ENCODE measurements around the gene HUNK.
A peak's percentile ranks its signal among the peaks of the same experiment; 100 is the strongest.
"Not testable (repeated sequence)": the region's sequence is repeated elsewhere in the genome, so short reads cannot be mapped to it uniquely, and the experiment has no call there.

HUNK gene

DNA sequence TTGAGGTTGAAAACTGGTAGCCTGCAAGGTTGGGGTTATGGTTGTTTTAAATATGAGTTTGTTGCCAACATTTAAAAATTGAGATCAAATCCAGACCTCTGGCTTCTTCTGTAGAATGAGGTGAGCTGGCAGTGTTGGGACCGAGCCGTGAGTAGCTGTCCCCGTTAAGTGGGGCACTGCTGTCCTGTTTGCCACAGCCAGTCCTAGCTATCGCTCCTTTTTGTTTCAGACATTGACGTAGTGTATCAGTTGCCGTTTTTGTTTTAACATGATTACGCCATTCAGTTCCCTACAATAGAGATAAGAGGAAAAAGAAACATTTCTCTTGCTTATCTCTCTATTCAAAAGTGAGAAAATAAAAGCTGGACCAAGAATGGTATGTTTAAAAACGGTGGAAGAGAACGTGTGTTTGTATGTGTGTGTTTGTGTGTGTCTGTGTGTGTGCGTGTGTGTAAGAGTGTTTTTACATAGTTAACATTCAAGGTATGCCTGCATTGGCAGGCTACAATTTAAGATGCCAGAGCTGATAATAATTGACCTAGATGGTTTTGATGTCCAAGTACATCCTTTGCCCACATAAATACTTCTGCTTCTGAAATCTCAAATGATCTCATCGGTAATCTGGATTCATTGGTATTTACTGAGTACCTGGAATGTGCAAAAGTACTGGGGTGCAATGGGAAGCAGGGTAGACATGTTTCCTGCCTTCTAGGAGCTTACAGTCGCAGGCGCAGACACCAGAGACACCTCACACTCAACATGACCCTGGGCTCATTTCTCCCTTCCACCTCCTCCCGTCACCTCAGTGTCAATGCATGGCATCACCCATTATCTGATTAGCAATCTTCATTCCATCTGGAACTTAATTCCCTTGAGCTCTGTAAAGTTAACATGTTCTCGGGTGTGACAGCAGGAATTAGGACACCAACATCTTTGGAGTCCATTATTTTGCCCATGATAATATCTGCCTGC, 65.8 kb downstream of the HUNK start:
- peaks cover 11% of the 10 kb centered on the region for H3K4me1 ChIP-seq (ENCODE audit: control insufficient read depth, insufficient read depth, low read length, poor library complexity, severe bottlenecking)
- no peak overlapping the region for H3K27ac ChIP-seq (ENCODE audit: low read depth, low read length, severe bottlenecking)
- WGBS, 2 experiments (ENCODE audit: insufficient coverage in 2 of 2), result 97% methylated on average over 8 to 12 of the region's 15 CpGs
- no peaks in the 10 kb centered on the region for H3K9me3 ChIP-seq (ENCODE audit: control insufficient read depth, low read length)
- no peak overlapping the region for H3K4me3 ChIP-seq (ENCODE audit: extremely low read depth, insufficient read depth, low read length, poor library complexity, severe bottlenecking)
- H3K36me3 ChIP-seq (ENCODE audit: control insufficient read depth, insufficient read depth, low read length), result no peaks in the 10 kb centered on the region

GRCh38 chr21:31941694-31942093, 68.9 kb downstream of the HUNK start:
- no peak overlapping the region for H3K27ac ChIP-seq (ENCODE audit: low read depth, low read length, severe bottlenecking)
- H3K36me3 ChIP-seq (ENCODE audit: control insufficient read depth, insufficient read depth, low read length), result peaks cover under 1% of the 10 kb centered on the region
- 86 to 94% methylated on average over 5 to 6 of the region's 6 CpGs for WGBS, 2 experiments (ENCODE audit: insufficient coverage in 2 of 2)
- no peaks in the 10 kb centered on the region for H3K9me3 ChIP-seq (ENCODE audit: control insufficient read depth, low read length)
- H3K4me1 ChIP-seq (ENCODE audit: control insufficient read depth, insufficient read depth, low read length, poor library complexity, severe bottlenecking), result peaks cover 34% of the 10 kb centered on the region
- H3K4me3 ChIP-seq (ENCODE audit: extremely low read depth, insufficient read depth, low read length, poor library complexity, severe bottlenecking), result no peak overlapping the region

DNA sequence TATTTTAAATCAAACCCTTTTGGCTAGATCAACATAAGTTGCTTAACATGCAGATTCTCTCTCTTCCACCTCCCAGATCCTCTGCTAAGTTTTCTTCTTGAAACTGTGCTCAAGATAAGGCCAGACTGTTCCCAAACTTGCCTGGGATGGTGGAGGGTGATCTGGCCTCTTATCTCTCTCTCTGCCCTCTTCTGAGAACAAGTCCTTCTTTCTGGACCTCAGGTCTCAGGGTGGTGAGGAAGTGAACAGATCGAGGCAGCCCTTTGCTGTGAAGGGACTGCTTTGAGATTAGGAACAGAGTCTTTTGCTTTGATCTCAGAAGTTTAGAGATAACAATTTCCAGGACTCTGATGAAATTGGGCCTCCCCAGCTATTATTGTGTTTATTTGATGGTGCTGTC, 70.7 kb downstream of the HUNK start:
- Histone ChIP-seq H3K27ac (ENCODE audit: low read depth, low read length, severe bottlenecking) (peak overlapping the region; percentile 51), H3K4me3 (ENCODE audit: extremely low read depth, insufficient read depth, low read length, poor library complexity, severe bottlenecking) (no peak overlapping the region), H3K36me3 (ENCODE audit: control insufficient read depth, insufficient read depth, low read length) (peaks cover 16% of the 10 kb centered on the region), H3K9me3 (ENCODE audit: control insufficient read depth, low read length) (no peaks in the 10 kb centered on the region), H3K4me1 (ENCODE audit: control insufficient read depth, insufficient read depth, low read length, poor library complexity, severe bottlenecking) (peaks cover 40% of the 10 kb centered on the region)
- WGBS, 2 experiments (ENCODE audit: insufficient coverage in 2 of 2), result no CpG with 5 or more reads among the region's 1 CpG

DNA sequence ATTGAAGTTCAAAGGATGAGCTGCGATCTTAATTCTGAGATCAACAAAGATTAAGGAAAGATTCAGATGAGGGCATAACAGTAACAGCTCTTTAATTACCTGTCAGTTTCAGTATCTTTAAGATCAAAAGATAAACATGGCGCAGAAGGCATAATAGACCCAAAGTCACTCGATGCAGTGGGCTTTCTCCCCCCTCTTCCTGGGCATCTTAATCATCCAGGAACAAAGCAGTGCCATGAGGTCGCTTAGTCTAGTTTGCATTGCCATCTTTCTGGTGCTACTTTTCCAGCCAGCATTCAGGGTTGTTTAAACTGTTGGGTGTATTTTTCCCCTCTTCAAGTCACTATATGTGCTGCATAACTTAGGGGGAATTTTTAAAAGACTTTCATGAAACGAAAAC, 72.3 kb downstream of the HUNK start:
- H3K4me3 ChIP-seq (ENCODE audit: extremely low read depth, insufficient read depth, low read length, poor library complexity, severe bottlenecking), result no peak overlapping the region
- H3K4me1 ChIP-seq (ENCODE audit: control insufficient read depth, insufficient read depth, low read length, poor library complexity, severe bottlenecking), result peaks cover 40% of the 10 kb centered on the region
- peak overlapping the region; percentile 88 for H3K27ac ChIP-seq (ENCODE audit: low read depth, low read length, severe bottlenecking)
- peaks cover 27% of the 10 kb centered on the region for H3K36me3 ChIP-seq (ENCODE audit: control insufficient read depth, insufficient read depth, low read length)
- H3K9me3 ChIP-seq (ENCODE audit: control insufficient read depth, low read length), result no peaks in the 10 kb centered on the region
- WGBS, 2 experiments (ENCODE audit: insufficient coverage in 2 of 2), result 60 to 74% methylated on average over 2 to 3 of the region's 5 CpGs

DNA sequence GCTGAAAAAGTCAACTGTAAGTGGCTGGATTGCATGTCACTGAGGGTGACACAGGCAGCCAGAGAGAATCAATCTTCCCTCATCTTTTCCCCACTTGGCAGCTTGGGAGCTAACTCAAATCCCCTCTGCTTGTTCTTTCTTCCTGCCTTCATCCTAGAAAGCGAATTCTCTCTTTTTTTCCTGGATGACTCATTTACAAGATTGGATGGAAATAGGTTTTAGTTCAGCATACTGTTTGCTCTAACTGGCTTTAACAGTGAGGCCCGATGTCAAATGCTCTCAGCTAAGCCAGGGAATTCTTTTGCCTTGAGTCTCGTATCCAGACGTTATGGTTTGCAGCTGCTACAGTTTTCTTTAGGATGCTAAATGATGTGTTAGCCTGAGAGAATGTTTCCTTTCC, 72.7 kb downstream of the HUNK start:
- 60 to 69% methylated on average over 1 to 2 of the region's 4 CpGs for WGBS, 2 experiments (ENCODE audit: insufficient coverage in 2 of 2)
- peaks cover 40% of the 10 kb centered on the region for H3K4me1 ChIP-seq (ENCODE audit: control insufficient read depth, insufficient read depth, low read length, poor library complexity, severe bottlenecking)
- peak overlapping the region; percentile 88 for H3K27ac ChIP-seq (ENCODE audit: low read depth, low read length, severe bottlenecking)
- peaks cover 28% of the 10 kb centered on the region for H3K36me3 ChIP-seq (ENCODE audit: control insufficient read depth, insufficient read depth, low read length)
- H3K4me3 ChIP-seq (ENCODE audit: extremely low read depth, insufficient read depth, low read length, poor library complexity, severe bottlenecking), result no peak overlapping the region
- H3K9me3 ChIP-seq (ENCODE audit: control insufficient read depth, low read length), result no peaks in the 10 kb centered on the region

DNA sequence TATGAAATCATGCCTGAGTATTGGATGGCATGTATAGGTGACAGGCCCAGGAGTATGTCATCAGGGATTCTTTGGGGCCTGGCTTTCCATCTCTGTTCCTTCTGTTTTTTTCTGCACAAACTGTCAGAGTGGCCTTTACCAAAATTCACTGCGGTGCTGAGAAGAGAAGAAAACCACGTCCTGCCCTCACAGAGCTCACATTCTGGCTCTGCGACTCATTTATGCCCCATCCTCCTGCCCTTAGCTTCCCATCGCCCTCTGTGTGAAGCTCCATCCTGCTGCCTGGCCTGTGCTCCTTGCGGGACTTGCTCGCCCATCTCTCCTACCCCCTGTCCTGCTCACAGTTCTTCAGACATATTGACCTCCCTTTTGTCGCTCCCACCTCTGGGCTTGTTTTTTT, 73.4 kb downstream of the HUNK start:
- peak overlapping the region; percentile 88 for H3K27ac ChIP-seq (ENCODE audit: low read depth, low read length, severe bottlenecking)
- H3K4me3 ChIP-seq (ENCODE audit: extremely low read depth, insufficient read depth, low read length, poor library complexity, severe bottlenecking), result no peak overlapping the region
- no peaks in the 10 kb centered on the region for H3K9me3 ChIP-seq (ENCODE audit: control insufficient read depth, low read length)
- peaks cover 40% of the 10 kb centered on the region for H3K4me1 ChIP-seq (ENCODE audit: control insufficient read depth, insufficient read depth, low read length, poor library complexity, severe bottlenecking)
- 90 to 92% methylated on average over 7 of the region's 7 CpGs for WGBS, 2 experiments (ENCODE audit: insufficient coverage in 2 of 2)
- peaks cover 32% of the 10 kb centered on the region for H3K36me3 ChIP-seq (ENCODE audit: control insufficient read depth, insufficient read depth, low read length)

DNA sequence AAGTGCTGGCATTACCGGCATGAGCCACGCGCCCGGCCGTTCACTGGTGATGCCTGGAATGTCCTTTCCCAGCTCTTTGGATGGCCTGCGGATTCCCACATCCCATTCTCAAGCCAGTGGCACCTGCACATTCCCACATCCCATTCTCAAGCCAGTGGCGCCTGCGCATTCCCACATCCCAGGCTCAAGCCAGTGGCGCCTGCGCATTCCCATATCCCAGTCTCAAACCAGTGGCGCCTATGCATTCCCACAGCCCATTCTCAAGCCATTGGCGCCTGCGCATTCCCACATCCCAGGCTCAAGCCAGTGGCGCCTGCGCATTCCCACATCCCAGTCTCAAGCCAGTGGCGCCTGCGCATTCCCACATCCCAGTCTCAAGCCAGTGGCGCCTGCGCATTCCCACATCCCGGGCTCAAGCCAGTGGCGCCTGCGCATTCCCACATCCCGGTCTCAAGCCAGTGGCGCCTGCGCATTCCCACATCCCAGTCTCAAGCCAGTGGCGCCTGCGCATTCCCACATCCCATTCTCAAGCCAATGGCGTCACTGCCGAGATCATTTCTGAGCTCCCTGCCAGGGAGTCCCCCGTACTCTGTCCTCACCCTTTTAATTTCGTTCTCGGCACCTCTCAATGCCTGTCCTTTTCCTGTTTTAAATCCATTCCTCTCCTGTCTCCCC, 74.2 kb downstream of the HUNK start:
- not testable (repeated sequence) for H3K27ac ChIP-seq (ENCODE audit: low read depth, low read length, severe bottlenecking); H3K4me3 ChIP-seq (ENCODE audit: extremely low read depth, insufficient read depth, low read length, poor library complexity, severe bottlenecking); H3K9me3 ChIP-seq (ENCODE audit: control insufficient read depth, low read length)
- WGBS, 2 experiments (ENCODE audit: insufficient coverage in 2 of 2), result 93 to 98% methylated on average over 18 to 28 of the region's 32 CpGs
- Histone ChIP-seq H3K4me1 (ENCODE audit: control insufficient read depth, insufficient read depth, low read length, poor library complexity, severe bottlenecking) (peaks cover 40% of the 10 kb centered on the region), H3K36me3 (ENCODE audit: control insufficient read depth, insufficient read depth, low read length) (peaks cover 32% of the 10 kb centered on the region)

- peaks cover 28% of the 10 kb centered on the region for H3K4me1 ChIP-seq (ENCODE audit: control insufficient read depth, insufficient read depth, low read length, poor library complexity, severe bottlenecking)
Observed at GRCh38 chr21:31948676-31949075, 75.9 kb downstream of the HUNK start.

GRCh38 chr21:31952828-31953227, 80.0 kb downstream of the HUNK start:
- Histone ChIP-seq H3K4me3 (ENCODE audit: extremely low read depth, insufficient read depth, low read length, poor library complexity, severe bottlenecking) (no peak overlapping the region), H3K4me1 (ENCODE audit: control insufficient read depth, insufficient read depth, low read length, poor library complexity, severe bottlenecking) (no peaks in the 10 kb centered on the region), H3K9me3 (ENCODE audit: control insufficient read depth, low read length) (no peaks in the 10 kb centered on the region), H3K27ac (ENCODE audit: low read depth, low read length, severe bottlenecking) (no peak overlapping the region), H3K36me3 (ENCODE audit: control insufficient read depth, insufficient read depth, low read length) (peaks cover 32% of the 10 kb centered on the region)
- 71 to 100% methylated on average over 1 of the region's 3 CpGs for WGBS, 2 experiments (ENCODE audit: insufficient coverage in 2 of 2)

More at GRCh38 chr21:31948676-31949075, 75.9 kb downstream of the HUNK start:
- peak overlapping the region; percentile 76 for H3K27ac ChIP-seq (ENCODE audit: low read depth, low read length, severe bottlenecking)
- 93 to 95% methylated on average over 7 of the region's 7 CpGs for WGBS, 2 experiments (ENCODE audit: insufficient coverage in 2 of 2)
- H3K4me3 ChIP-seq (ENCODE audit: extremely low read depth, insufficient read depth, low read length, poor library complexity, severe bottlenecking), result no peak overlapping the region
- H3K36me3 ChIP-seq (ENCODE audit: control insufficient read depth, insufficient read depth, low read length), result peaks cover 32% of the 10 kb centered on the region
- no peaks in the 10 kb centered on the region for H3K9me3 ChIP-seq (ENCODE audit: control insufficient read depth, low read length)

DNA sequence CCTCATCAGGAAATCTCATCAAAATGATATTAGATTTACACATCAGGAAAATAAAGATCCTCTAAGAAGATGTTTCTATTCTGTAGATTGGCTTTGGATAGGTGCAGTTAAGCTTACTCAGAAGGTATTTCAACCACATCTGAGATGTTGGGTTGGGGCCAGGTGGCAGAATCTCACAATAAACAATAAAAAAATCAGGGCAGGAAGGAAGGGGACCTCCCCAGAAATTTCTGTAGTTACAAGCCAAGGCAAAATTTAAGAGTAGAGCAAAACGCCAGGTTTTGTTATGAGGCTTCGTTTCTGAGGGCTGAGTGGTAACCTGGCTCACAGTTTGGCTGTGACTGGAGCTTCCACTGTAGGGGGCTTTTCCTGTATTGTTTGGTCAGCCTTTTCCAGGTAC, 84.8 kb downstream of the HUNK start:
- H3K9me3 ChIP-seq (ENCODE audit: control insufficient read depth, low read length), result no peaks in the 10 kb centered on the region
- no peak overlapping the region for H3K4me3 ChIP-seq (ENCODE audit: extremely low read depth, insufficient read depth, low read length, poor library complexity, severe bottlenecking)
- H3K4me1 ChIP-seq (ENCODE audit: control insufficient read depth, insufficient read depth, low read length, poor library complexity, severe bottlenecking), result no peaks in the 10 kb centered on the region
- H3K27ac ChIP-seq (ENCODE audit: low read depth, low read length, severe bottlenecking), result no peak overlapping the region
- 86 to 92% methylated on average over 2 of the region's 2 CpGs for WGBS, 2 experiments (ENCODE audit: insufficient coverage in 2 of 2)
- H3K36me3 ChIP-seq (ENCODE audit: control insufficient read depth, insufficient read depth, low read length), result peaks cover 39% of the 10 kb centered on the region
